Caco-2 (cell line): Measurements from ENCODE around the gene DNAJC13. TPM values are rescaled to one million over a fixed set of nuclear protein-coding genes. Genes with fewer than 3 reads are reported as not detected.

Experiments used
- BruUV-seq: library from RNA; stranded (reverse); fragments of 400-500 nt; replicated peaks from 2 replicates; lab custom pipeline; 2021; lab: Mats Ljungman, UMichigan
- CTCF ChIA-PET: fragments of 300-600 bp; sonication (Branson Sonifier 250); formaldehyde crosslinking; loops from one replicate; lab custom pipeline; 2022; ENCODE audit warnings: antibody characterized with exemption; lab: Charles Lee
- POLR2A ChIA-PET: fragments of 300-600 bp; sonication (Branson Sonifier 250); formaldehyde crosslinking; loops from one replicate; lab custom pipeline; 2022; ENCODE audit warnings: antibody characterized with exemption; lab: Charles Lee
- DNase-seq, 2 experiments: peaks; one replicate each; pipeline versions ENCODE4 v3.0.0 to v3.0.0-alpha.2; 2020 to 2022
- H3K27me3 ChIP-seq: replicated peaks from 2 replicates; pipeline ENCODE4 v1.6.0; 2011; ENCODE audit warnings: low read length; ENCODE audit not compliant: control insufficient read depth, insufficient read depth
- H3K36me3 ChIP-seq: 2 replicates; pipeline ENCODE4 v1.5.1; 2011; ENCODE audit warnings: low read length; ENCODE audit not compliant: control insufficient read depth, insufficient read depth
- H3K4me1 ChIP-seq: fragments of 250-450 bp; sonication (Bioruptor Pico); 2 replicates; pipeline ENCODE4 v1.5.1; 2020; ENCODE audit warnings: mild to moderate bottlenecking
- H3K4me3 ChIP-seq: 2 replicates; pipeline ENCODE4 v1.5.1; 2011; ENCODE audit warnings: low read depth, mild to moderate bottlenecking, control low read depth, low read length
- H3K9me3 ChIP-seq: fragments of 250-450 bp; sonication (Bioruptor Pico); 2 replicates; pipeline ENCODE4 v1.5.1; 2020; ENCODE audit warnings: mild to moderate bottlenecking, moderate library complexity
- H3K27ac Mint-ChIP-seq: one replicate; pipeline ENCODE4 v1.8.0; 2022; ENCODE audit warnings: mixed read lengths; ENCODE audit not compliant: unreplicated experiment
- H3K27me3 Mint-ChIP-seq: one replicate; pipeline ENCODE4 v1.8.0; 2022; ENCODE audit warnings: mixed read lengths; ENCODE audit not compliant: insufficient read depth, unreplicated experiment
- H3K36me3 Mint-ChIP-seq: one replicate; pipeline ENCODE4 v1.8.0; 2022; ENCODE audit warnings: mild to moderate bottlenecking, mixed read lengths; ENCODE audit not compliant: insufficient read depth, unreplicated experiment
- H3K4me1 Mint-ChIP-seq: one replicate; pipeline ENCODE4 v1.8.0; 2022; ENCODE audit warnings: low read depth, mixed read lengths; ENCODE audit not compliant: unreplicated experiment
- H3K4me3 Mint-ChIP-seq: one replicate; pipeline ENCODE4 v1.8.0; 2022; ENCODE audit warnings: mild to moderate bottlenecking, moderate library complexity, mixed read lengths; ENCODE audit not compliant: unreplicated experiment
- H3K9me3 Mint-ChIP-seq: one replicate; pipeline ENCODE4 v1.8.0; 2022; ENCODE audit warnings: mixed read lengths; ENCODE audit not compliant: unreplicated experiment
- CTCF ChIP-seq, 2 experiments: fragments of 200-600 bp in 1 of 2; IDR thresholded peaks; 1 replicate in 1 of 2; 2 replicates in 1 of 2; pipeline versions ENCODE4 v1.5.1 to v1.8.0; 2011 to 2022; ENCODE audit warnings: antibody characterized with exemption in 1 of 2, control low read depth in 1 of 2, inconsistent platforms in 1 of 2, low read depth in 1 of 2, low read length in 1 of 2, mild to moderate bottlenecking in 1 of 2, moderate library complexity in 1 of 2; ENCODE audit not compliant: insufficient read depth in 1 of 2, severe bottlenecking in 1 of 2, unreplicated experiment in 1 of 2
- intact Hi-C: fragments of 100-400 bp; cut with micrococcal nuclease; formaldehyde crosslinking; loops from one replicate; pipeline ENCODE4 v1.10.0; 2022; ENCODE audit not compliant: unreplicated experiment
- total RNA-seq: library from RNA; stranded (reverse); gene quantifications from 2 replicates; pipeline ENCODE4 v1.2.3, GENCODE V29; 2022

DNAJC13 gene
- total RNA-seq, 1 experiment from 2014 or later = 42.3 TPM

- POLR2A ChIA-PET = no interaction called here
- intact Hi-C loops = no loop called here
- peaks cover 16% of the 10 kb centered on the region for H3K36me3 Mint-ChIP-seq
- CTCF ChIA-PET = no interaction called here
- H3K4me1 Mint-ChIP-seq = peaks cover 37% of the 10 kb centered on the region
- peaks cover 35% of the 10 kb centered on the region for H3K4me1 ChIP-seq
- H3K4me3 ChIP-seq = peak overlapping the region; percentile 95
- H3K9me3 ChIP-seq = no peaks in the 10 kb centered on the region
- TSS peak; percentile 43 for BruUV-seq
- TF ChIP-seq CTCF (IDR thresholded peaks at IDR 0.05; ENCODE audit: insufficient read depth in 1 of 2, low read depth in 1 of 2, low read length in 1 of 2, severe bottlenecking in 1 of 2, unreplicated experiment in 1 of 2) = no peak
- H3K9me3 Mint-ChIP-seq = no peaks in the 10 kb centered on the region
- H3K27me3 Mint-ChIP-seq = no peaks in the 10 kb centered on the region
- no peaks in the 10 kb centered on the region for H3K27me3 ChIP-seq
- DNase-seq = no peak
- H3K36me3 ChIP-seq = peaks cover 1% of the 10 kb centered on the region; the same call in 1 of the 2 replicates
- H3K4me3 Mint-ChIP-seq = peak overlapping the region; percentile 87
- H3K27ac Mint-ChIP-seq = peak overlapping the region; percentile 79
Observed at GRCh38 chr3:132418916-132419315, 1.6 kb downstream of the DNAJC13 start.

DNA sequence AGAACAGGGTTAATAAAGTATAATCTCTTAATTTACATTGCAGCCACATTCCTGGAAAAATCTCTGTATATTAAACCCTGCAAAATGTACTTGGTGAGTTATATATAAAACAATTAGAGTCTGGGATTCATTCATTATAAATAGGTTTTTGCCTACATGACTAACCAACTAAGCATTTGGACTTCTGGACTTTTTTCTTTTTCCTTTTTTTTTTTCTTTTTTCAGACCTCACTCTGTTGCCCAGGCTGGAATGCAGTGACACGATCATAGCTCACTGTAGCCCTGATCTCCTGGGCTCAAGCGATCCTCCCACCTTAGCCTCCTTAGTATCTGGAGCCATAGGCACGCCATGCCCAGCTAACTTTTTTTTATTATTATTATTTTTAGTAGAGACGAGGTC, 4.5 kb downstream of the DNAJC13 start:
- no peak overlapping the region for H3K27ac Mint-ChIP-seq
- Histone ChIP-seq H3K27me3 (no peaks in the 10 kb centered on the region), H3K9me3 (no peaks in the 10 kb centered on the region), H3K4me1 (peaks cover 19% of the 10 kb centered on the region), H3K4me3 (no peak overlapping the region), H3K36me3 (peaks cover 1% of the 10 kb centered on the region; the same call in 1 of the 2 replicates)
- no TSS peak for BruUV-seq
- POLR2A ChIA-PET = no interaction called here
- peaks cover 11% of the 10 kb centered on the region for H3K36me3 Mint-ChIP-seq
- no peaks in the 10 kb centered on the region for H3K27me3 Mint-ChIP-seq
- CTCF ChIA-PET = no interaction called here
- H3K4me3 Mint-ChIP-seq = no peak overlapping the region
- H3K4me1 Mint-ChIP-seq = peaks cover 20% of the 10 kb centered on the region
- H3K9me3 Mint-ChIP-seq = no peaks in the 10 kb centered on the region
- TF ChIP-seq CTCF (IDR thresholded peaks at IDR 0.05; ENCODE audit: insufficient read depth in 1 of 2, low read depth in 1 of 2, low read length in 1 of 2, severe bottlenecking in 1 of 2, unreplicated experiment in 1 of 2) = no peak
- peak in 1 of 2 experiments; percentile 19 for DNase-seq
- intact Hi-C loops = no loop called here

DNA sequence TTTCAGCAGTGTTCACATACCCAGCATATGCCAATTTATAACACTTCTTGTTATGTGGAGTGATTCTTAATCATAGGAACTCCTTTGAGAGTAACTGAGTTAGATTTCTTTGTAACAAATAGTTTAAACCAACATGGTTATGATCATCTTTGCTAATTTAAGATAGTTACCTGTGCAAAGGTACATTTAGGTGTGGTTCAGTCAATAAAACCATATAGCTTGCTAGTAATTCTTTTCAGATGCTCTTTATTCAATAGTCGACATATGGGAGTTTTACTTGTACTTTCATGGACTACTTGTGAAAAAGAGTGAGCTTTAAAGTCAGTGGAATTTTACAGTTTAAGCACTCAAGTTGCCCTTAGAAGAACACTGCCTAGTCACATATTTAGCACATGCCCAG, 5.2 kb downstream of the DNAJC13 start:
- CTCF ChIA-PET = no interaction called here
- Mint-ChIP-seq H3K4me1 (peaks cover 20% of the 10 kb centered on the region), H3K9me3 (no peaks in the 10 kb centered on the region), H3K27ac (no peak overlapping the region), H3K4me3 (no peak overlapping the region), H3K27me3 (no peaks in the 10 kb centered on the region), H3K36me3 (peaks cover 4% of the 10 kb centered on the region)
- BruUV-seq = no TSS peak
- Histone ChIP-seq H3K9me3 (no peaks in the 10 kb centered on the region), H3K4me1 (peaks cover 19% of the 10 kb centered on the region), H3K27me3 (no peaks in the 10 kb centered on the region), H3K36me3 (peaks cover 1% of the 10 kb centered on the region; the same call in 1 of the 2 replicates), H3K4me3 (no peak overlapping the region)
- intact Hi-C loops = no loop called here
- no peak for TF ChIP-seq CTCF (IDR thresholded peaks at IDR 0.05; ENCODE audit: insufficient read depth in 1 of 2, low read depth in 1 of 2, low read length in 1 of 2, severe bottlenecking in 1 of 2, unreplicated experiment in 1 of 2)
- POLR2A ChIA-PET = no interaction called here
- DNase-seq = no peak
